Prostate gland (tissue), 2 donors: Measurements from ENCODE around the gene PPFIBP2.

Experiments used
- POLR2AphosphoS5 ChIP-seq: sonication (generic); formaldehyde crosslinking; IDR thresholded peaks from one replicate; pipeline ENCODE4 v1.6.1; 2017; ENCODE audit warnings: antibody characterized with exemption
- TF ChIP-seq, protein P1 (sequence below), 4 experiments: fragments of 200-600 bp in 2 of 4; fragments of 450-650 bp in 2 of 4; sonication (generic) in 2 of 4; IDR thresholded peaks; 1 replicate in 3 of 4; 2 replicates in 1 of 4; pipeline ENCODE4 v1.5.1; 2016 to 2019; ENCODE audit warnings: antibody characterized with exemption in 4 of 4, mild to moderate bottlenecking in 2 of 4, moderate library complexity in 2 of 4

DNA sequence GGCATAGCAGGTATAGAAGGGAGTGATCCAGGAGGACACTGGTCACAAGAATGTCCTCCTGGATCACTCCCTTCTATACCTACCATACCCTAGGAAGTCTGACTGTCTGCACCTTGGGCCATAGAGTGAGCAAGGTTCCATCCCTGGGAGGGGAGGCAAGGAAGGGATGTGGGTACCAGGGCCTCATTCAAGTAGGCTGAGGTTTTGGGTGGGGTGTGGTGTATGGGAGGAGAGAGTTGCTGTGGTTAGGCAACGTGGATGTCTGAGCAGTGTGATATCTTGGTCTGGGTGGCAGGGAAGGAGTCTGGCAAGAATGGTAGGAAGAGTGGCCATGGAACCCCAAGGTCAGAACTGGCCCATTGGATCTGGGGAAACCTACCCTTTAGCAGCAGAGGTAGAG is 13.2 kb downstream of the PPFIBP2 start:
- TF ChIP-seq, protein P1, sequence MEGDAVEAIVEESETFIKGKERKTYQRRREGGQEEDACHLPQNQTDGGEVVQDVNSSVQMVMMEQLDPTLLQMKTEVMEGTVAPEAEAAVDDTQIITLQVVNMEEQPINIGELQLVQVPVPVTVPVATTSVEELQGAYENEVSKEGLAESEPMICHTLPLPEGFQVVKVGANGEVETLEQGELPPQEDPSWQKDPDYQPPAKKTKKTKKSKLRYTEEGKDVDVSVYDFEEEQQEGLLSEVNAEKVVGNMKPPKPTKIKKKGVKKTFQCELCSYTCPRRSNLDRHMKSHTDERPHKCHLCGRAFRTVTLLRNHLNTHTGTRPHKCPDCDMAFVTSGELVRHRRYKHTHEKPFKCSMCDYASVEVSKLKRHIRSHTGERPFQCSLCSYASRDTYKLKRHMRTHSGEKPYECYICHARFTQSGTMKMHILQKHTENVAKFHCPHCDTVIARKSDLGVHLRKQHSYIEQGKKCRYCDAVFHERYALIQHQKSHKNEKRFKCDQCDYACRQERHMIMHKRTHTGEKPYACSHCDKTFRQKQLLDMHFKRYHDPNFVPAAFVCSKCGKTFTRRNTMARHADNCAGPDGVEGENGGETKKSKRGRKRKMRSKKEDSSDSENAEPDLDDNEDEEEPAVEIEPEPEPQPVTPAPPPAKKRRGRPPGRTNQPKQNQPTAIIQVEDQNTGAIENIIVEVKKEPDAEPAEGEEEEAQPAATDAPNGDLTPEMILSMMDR (IDR thresholded peaks at IDR 0.05) = no peak
- TF ChIP-seq POLR2AphosphoS5 = no peak
